Large intestine (tissue), 1 donor: ENCODE results near the gene MRGPRF. TPM values are rescaled to one million over a fixed set of nuclear protein-coding genes. Genes with fewer than 3 reads are reported as not detected.

Experiments used
- polyA plus RNA-seq: library from polyadenylated mRNA; unstranded; fragments of 120-200 nt; gene quantifications from one replicate; pipeline ENCODE4 v1.2.1, GENCODE V29; 2013

MRGPRF gene
- polyA plus RNA-seq, 1 donor = 17.6 TPM

Other genes with a start within 250 kb of the MRGPRF start
- gene CPT1A, start 171.3 kb downstream of the MRGPRF start, polyA plus RNA-seq = 41.5 TPM
- gene MRPL21, start 109.4 kb downstream of the MRGPRF start, polyA plus RNA-seq = 71.8 TPM
- gene IGHMBP2, start 109.4 kb downstream of the MRGPRF start, polyA plus RNA-seq = 19.9 TPM
- 0.16 TPM for gene MRGPRD, start 32.3 kb downstream of the MRGPRF start, polyA plus RNA-seq
- gene TPCN2, start 35.7 kb upstream of the MRGPRF start, polyA plus RNA-seq = 31.0 TPM
- 0.30 TPM for gene SMIM38, start 142.7 kb upstream of the MRGPRF start, polyA plus RNA-seq